Gastroesophageal sphincter (tissue), 4 donors: ENCODE results near the gene IRF5. TPM values are rescaled to one million over a fixed set of nuclear protein-coding genes. Genes with fewer than 3 reads are reported as not detected.

Experiments used
- ATAC-seq: fragments of 150-250 bp; one replicate; pipeline ENCODE4 v1.9.1; 2016; ENCODE audit warnings: mild to moderate bottlenecking, moderate library complexity
- H3K27ac ChIP-seq, 4 donors: fragments of 200-600 bp; sonication (generic) in 3 of 4; 1 replicate in 3 of 4; 2 replicates in 1 of 4; pipeline ENCODE4 v1.5.1; 2016 to 2019
- H3K27me3 ChIP-seq: fragments of 200-600 bp; sonication (generic); one replicate; pipeline ENCODE4 v1.5.1; 2019
- H3K36me3 ChIP-seq, 2 donors: fragments of 200-600 bp; sonication (generic); one replicate each; pipeline ENCODE4 v1.5.1; 2019; ENCODE audit warnings: control low read depth in 1 of 2
- H3K4me1 ChIP-seq, 3 donors: fragments of 200-600 bp; sonication (generic); 1 replicate in 2 of 3; 2 replicates in 1 of 3; pipeline ENCODE4 v1.5.1; 2016 to 2019; ENCODE audit warnings: control low read depth in 2 of 3
- H3K4me3 ChIP-seq, 2 donors: fragments of 200-600 bp; sonication (generic); one replicate each; pipeline ENCODE4 v1.5.1; 2019; ENCODE audit warnings: mild to moderate bottlenecking in 1 of 2, moderate library complexity in 1 of 2
- H3K9me3 ChIP-seq, 3 donors: fragments of 200-600 bp; sonication (generic); one replicate each; pipeline ENCODE4 v1.5.1; 2017 to 2019; ENCODE audit warnings: control low read depth in 2 of 3
- EP300 ChIP-seq: sonication (generic); formaldehyde crosslinking; IDR thresholded peaks from one replicate; pipeline ENCODE4 v1.6.1; 2017; ENCODE audit warnings: antibody characterized with exemption, mild to moderate bottlenecking
- POLR2A ChIP-seq, 2 donors: fragments of 450-650 bp; IDR thresholded peaks; one replicate each; pipeline ENCODE4 v1.6.1; 2017; ENCODE audit warnings: antibody characterized with exemption in 2 of 2, mild to moderate bottlenecking in 2 of 2, moderate library complexity in 1 of 2
- POLR2AphosphoS5 ChIP-seq: sonication (generic); formaldehyde crosslinking; IDR thresholded peaks from one replicate; pipeline ENCODE4 v1.6.1; 2017; ENCODE audit warnings: antibody characterized with exemption
- WGBS, 2 donors: methylation state at CpG; one replicate each; pipeline ENCODE4 v1.1.5; 2018; ENCODE audit warnings: low coverage in 1 of 2; 5-methylcytosine and 5-hydroxymethylcytosine counted together
- total RNA-seq, 4 donors: library from RNA; depleted of rRNA; stranded (reverse); fragments of >200 nt; gene quantifications; one replicate each; pipeline ENCODE4 v1.1.0, GENCODE V29; 2016
- TF ChIP-seq, protein P1 (sequence below), 4 experiments: fragments of 200-600 bp in 2 of 4; fragments of 450-650 bp in 2 of 4; sonication (generic) in 1 of 4; IDR thresholded peaks; one replicate each; pipeline ENCODE4 v1.5.1; 2017 to 2019; ENCODE audit warnings: antibody characterized with exemption in 4 of 4, mild to moderate bottlenecking in 2 of 4, moderate library complexity in 2 of 4

The IRF5 gene
- total RNA-seq, 4 donors from 2014 or later, result 6.6 to 10.1 (median 8.2) TPM

DNA sequence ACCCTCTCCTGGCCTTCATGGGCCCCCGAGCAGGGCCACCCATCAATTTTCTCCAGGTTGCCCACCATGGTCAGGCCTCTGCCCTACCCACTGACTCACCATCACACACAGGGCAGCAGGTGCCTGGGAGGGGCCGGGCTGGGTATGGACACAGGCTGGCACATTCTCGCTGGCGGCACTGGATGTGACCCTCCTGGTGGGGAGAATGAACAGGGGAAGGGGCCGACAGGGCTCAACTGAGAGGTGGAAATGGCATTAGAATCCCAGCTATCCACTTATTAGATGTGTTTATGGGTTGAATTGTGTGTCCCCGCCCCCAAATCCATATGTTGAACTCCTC lies 43.7 kb upstream of the IRF5 start:
- H3K36me3 ChIP-seq, result no peaks in the 10 kb centered on the region
- H3K27me3 ChIP-seq, result peaks cover 29% of the 10 kb centered on the region
- 80 to 91% methylated on average over 1 to 4 of the region's 6 CpGs for WGBS, 2 donors
- no peak overlapping the region for H3K27ac ChIP-seq
- TF ChIP-seq, protein P1, sequence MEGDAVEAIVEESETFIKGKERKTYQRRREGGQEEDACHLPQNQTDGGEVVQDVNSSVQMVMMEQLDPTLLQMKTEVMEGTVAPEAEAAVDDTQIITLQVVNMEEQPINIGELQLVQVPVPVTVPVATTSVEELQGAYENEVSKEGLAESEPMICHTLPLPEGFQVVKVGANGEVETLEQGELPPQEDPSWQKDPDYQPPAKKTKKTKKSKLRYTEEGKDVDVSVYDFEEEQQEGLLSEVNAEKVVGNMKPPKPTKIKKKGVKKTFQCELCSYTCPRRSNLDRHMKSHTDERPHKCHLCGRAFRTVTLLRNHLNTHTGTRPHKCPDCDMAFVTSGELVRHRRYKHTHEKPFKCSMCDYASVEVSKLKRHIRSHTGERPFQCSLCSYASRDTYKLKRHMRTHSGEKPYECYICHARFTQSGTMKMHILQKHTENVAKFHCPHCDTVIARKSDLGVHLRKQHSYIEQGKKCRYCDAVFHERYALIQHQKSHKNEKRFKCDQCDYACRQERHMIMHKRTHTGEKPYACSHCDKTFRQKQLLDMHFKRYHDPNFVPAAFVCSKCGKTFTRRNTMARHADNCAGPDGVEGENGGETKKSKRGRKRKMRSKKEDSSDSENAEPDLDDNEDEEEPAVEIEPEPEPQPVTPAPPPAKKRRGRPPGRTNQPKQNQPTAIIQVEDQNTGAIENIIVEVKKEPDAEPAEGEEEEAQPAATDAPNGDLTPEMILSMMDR (IDR thresholded peaks at IDR 0.05), result no peak
- no peak for ATAC-seq
- no peaks in the 10 kb centered on the region for H3K9me3 ChIP-seq
- H3K4me3 ChIP-seq, result no peak overlapping the region
- peaks cover 0 to 10% (median 0%) of the 10 kb centered on the region in 3 donors for H3K4me1 ChIP-seq

DNA sequence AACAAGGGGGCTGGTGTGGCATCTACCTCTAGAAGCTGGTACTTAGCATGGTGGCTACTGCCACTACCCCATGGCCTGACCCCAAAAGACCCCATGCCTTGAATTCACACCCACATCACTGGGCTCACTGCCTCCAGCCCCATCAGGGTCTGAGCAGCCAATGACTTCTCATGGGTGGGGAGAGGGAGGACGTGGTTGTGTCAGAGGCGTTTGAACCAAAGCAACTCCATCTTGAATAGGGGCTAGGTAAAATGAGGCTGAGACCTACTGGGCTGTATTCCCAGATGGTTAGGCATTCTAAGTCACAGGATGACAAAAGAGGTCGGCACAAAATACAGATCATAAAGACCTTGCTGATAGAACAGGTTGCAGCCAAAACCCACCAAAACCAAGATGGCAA lies 42.4 kb upstream of the IRF5 start:
- no peak for ATAC-seq

DNA sequence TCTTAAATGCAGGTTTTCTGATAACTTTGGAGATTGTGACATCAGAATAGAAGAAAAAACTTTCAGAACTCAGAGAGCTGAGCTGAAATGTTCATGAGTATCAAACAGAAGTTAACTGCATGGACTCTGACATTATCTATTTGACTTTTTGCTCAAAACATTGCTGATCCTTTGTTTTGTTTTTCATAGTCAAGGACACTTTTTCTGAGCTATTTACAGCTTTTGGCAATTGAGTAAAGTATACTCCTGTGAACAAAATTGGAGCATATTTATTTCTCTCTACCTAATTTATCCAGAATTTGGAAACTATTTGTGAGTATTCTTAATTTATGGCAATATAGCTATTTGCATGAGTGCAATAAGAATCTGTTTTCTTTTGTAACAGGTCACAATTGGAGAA lies 38.3 kb upstream of the IRF5 start:
- Histone ChIP-seq H3K4me1 (no peaks in the 10 kb centered on the region), H3K36me3 (no peaks in the 10 kb centered on the region), H3K27ac (no peak overlapping the region), H3K4me3 (no peak overlapping the region), H3K9me3 (no peaks in the 10 kb centered on the region), H3K27me3 (peaks cover 8% of the 10 kb centered on the region)
- TF ChIP-seq EP300, result no peak
- no peak for TF ChIP-seq POLR2AphosphoS5
- ATAC-seq, result no peak

More for the DNA sequence above, 42.4 kb upstream of the IRF5 start:
- Histone ChIP-seq H3K36me3 (no peaks in the 10 kb centered on the region), H3K27me3 (peaks cover 24% of the 10 kb centered on the region), H3K4me3 (no peak overlapping the region), H3K4me1 (peaks cover 0 to 10% (median 0%) of the 10 kb centered on the region in 3 donors), H3K9me3 (no peaks in the 10 kb centered on the region), H3K27ac (no peak overlapping the region)
- TF ChIP-seq, protein P1 (IDR thresholded peaks at IDR 0.05), result no peak
- TF ChIP-seq EP300 (no peak), POLR2AphosphoS5 (no peak), POLR2A (IDR thresholded peaks at IDR 0.05) (no peak)
- 72% methylated on average over 2 of the region's 3 CpGs; no CpG with 5 or more reads in 1 of the 2 donors for WGBS, 2 donors

DNA sequence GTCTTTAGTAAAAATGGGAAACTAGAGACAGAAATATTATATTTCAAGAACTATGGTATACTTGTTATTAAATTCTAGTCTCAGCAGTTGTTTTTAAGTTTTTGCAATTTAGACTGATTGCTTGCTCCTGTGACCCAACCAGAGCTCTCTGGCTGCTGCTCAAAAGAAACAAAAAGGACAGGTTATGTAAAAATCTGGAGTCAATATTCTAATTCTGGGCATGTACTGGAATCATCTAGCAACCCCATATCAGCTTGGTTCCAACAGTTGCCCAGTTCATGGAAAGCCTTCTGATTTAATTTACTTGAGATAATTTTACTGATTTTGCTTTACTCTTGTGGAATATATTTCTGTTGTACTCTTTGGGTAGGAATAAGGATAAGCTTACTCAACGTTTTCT lies 37.5 kb upstream of the IRF5 start:
- ATAC-seq, result no peak
- WGBS, 2 donors, result 47 to 50% methylated on average over 1 of the region's 1 CpG
- peaks cover 8% of the 10 kb centered on the region for H3K27me3 ChIP-seq
- no peak overlapping the region for H3K27ac ChIP-seq
- no peak overlapping the region for H3K4me3 ChIP-seq
- H3K36me3 ChIP-seq, result no peaks in the 10 kb centered on the region
- no peaks in the 10 kb centered on the region for H3K9me3 ChIP-seq
- H3K4me1 ChIP-seq, result no peaks in the 10 kb centered on the region
- TF ChIP-seq, protein P1 (IDR thresholded peaks at IDR 0.05), result no peak
- TF ChIP-seq POLR2A (IDR thresholded peaks at IDR 0.05) (no peak), EP300 (no peak), POLR2AphosphoS5 (no peak)

DNA sequence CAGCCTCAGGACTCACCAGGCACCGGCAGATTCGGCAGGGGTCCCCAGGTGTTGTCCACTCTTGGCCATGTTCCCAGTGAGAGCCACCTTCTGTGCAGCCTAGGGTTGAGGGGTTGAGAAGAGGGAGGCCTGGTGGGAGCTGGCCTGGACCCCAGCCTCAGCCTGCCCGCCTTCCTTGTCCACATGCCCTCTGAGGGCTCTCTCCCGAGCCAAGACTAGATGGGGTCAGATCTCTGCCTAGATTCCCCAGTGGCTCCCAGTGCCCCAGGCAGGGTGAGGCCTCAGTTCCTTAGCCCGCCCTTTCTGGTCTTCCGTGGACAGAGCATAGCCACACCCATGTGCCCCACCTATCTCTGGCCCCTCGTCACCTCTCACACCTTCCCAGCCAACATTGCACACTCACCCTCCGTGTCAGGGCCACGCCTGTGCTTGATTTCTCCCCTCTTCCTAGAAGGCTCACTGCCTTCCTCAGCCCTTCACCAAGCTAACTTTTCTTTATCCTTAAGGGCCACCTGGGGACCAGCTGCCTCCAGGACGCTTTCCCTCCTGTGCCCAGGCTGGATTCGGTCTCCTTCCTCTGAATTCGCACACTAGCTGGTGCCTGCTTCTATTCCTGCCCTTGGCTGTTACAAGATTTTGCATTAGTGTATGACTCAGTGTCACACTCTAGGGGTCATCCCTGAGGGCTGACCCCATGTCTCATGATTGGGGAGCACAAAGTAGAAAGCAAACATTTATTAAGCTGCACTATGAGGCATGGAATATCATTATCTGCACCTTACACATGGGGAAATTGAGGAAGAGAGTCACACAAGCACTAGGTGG lies 34.8 kb upstream of the IRF5 start:
- no peaks in the 10 kb centered on the region for H3K4me1 ChIP-seq
- ATAC-seq, result no peak
- TF ChIP-seq POLR2A (IDR thresholded peaks at IDR 0.05) (no peak), POLR2AphosphoS5 (no peak), EP300 (no peak)
- TF ChIP-seq, protein P1 (IDR thresholded peaks at IDR 0.05), result no peak
- WGBS, 2 donors, result 73% methylated on average over 8 of the region's 12 CpGs; no CpG with 5 or more reads in 1 of the 2 donors
- peaks cover 30% of the 10 kb centered on the region for H3K27me3 ChIP-seq
- H3K27ac ChIP-seq, result no peak overlapping the region
- H3K36me3 ChIP-seq, result no peaks in the 10 kb centered on the region
- no peak overlapping the region for H3K4me3 ChIP-seq
- H3K9me3 ChIP-seq, result no peaks in the 10 kb centered on the region
